ENCODE results near the gene BCL2L15.

GRCh38 chr1:113834716-113835115, 52.7 kb downstream of the BCL2L15 start:
- no peak for TF ChIP-seq EZH2 (IDR thresholded peaks at IDR 0.05; ENCODE audit: insufficient read depth, low read length)
- TF ChIP-seq CTCF (IDR thresholded peaks at IDR 0.05; ENCODE audit: insufficient read depth, low read depth, low read length) = no peak
